Activated naive CD4-positive, alpha-beta T cell treated with Interleukin-2 at 50 U/mL for 16 hours (primary cell): Measurements from ENCODE around the gene TRAF7.
"Not testable (repeated sequence)": the region's sequence is repeated elsewhere in the genome, so short reads cannot be mapped to it uniquely, and the experiment has no call there.

ENCODE experiments used
- DNase-seq: peaks from one replicate; pipeline ENCODE4 v3.0.0-alpha.2; 2020

Gene TRAF7

GRCh38 chr16:2122934-2123683 is 32.5 kb upstream of the TRAF7 start:
- DNase-seq = not testable (repeated sequence)

GRCh38 chr16:2123706-2124376 is 31.7 kb upstream of the TRAF7 start:
- not testable (repeated sequence) for DNase-seq

GRCh38 chr16:2124377-2124693 is 31.2 kb upstream of the TRAF7 start:
- not testable (repeated sequence) for DNase-seq

- not testable (repeated sequence) for DNase-seq
These were observed 30.7 kb upstream of the TRAF7 start for GRCh38 chr16:2124694-2125444.

GRCh38 chr16:2125609-2126008 is 30.0 kb upstream of the TRAF7 start:
- DNase-seq = not testable (repeated sequence)

- DNase-seq = not testable (repeated sequence)
These were observed 29.3 kb upstream of the TRAF7 start for GRCh38 chr16:2126161-2126743.

GRCh38 chr16:2126928-2127556 is 28.5 kb upstream of the TRAF7 start:
- not testable (repeated sequence) for DNase-seq

GRCh38 chr16:2127630-2128280 is 27.8 kb upstream of the TRAF7 start:
- DNase-seq = not testable (repeated sequence)

GRCh38 chr16:2129251-2129650 is 26.3 kb upstream of the TRAF7 start:
- not testable (repeated sequence) for DNase-seq

- not testable (repeated sequence) for DNase-seq
These were observed 25.6 kb upstream of the TRAF7 start for GRCh38 chr16:2129890-2130447.

- not testable (repeated sequence) for DNase-seq
These were observed 21.8 kb upstream of the TRAF7 start for GRCh38 chr16:2133797-2134196.

GRCh38 chr16:2135071-2135470 is 20.5 kb upstream of the TRAF7 start:
- not testable (repeated sequence) for DNase-seq

- peak; percentile 98 for DNase-seq
These were observed 19.7 kb upstream of the TRAF7 start, which contains the start of gene PKD1 for GRCh38 chr16:2135770-2136490. TSS of gene PKD1 (minus strand) at chr16:2135898. CDS start at chr16:2135689, 209 bp downstream.

GRCh38 chr16:2142942-2143877 is 12.4 kb upstream of the TRAF7 start:
- DNase-seq = no peak

- DNase-seq = no peak
These were observed 11.6 kb upstream of the TRAF7 start for GRCh38 chr16:2143878-2144485.

- no peak for DNase-seq
These were observed 9.7 kb upstream of the TRAF7 start for GRCh38 chr16:2145843-2146242.

- DNase-seq = no peak
These were observed 8.2 kb upstream of the TRAF7 start for GRCh38 chr16:2147378-2147777.

GRCh38 chr16:2147981-2148671 is 7.5 kb upstream of the TRAF7 start, which contains the start of gene RAB26:
TSS of gene RAB26 (plus strand) at chr16:2148625. CDS start at chr16:2148784, 159 bp downstream.
- DNase-seq = peak; percentile 62
